IMR-90 (cell line): ENCODE data around the gene SIK2. TPM values are rescaled to one million over a fixed set of nuclear protein-coding genes. Genes with fewer than 3 reads are reported as not detected.

Source experiments
- ATAC-seq: fragments of 200-7000 bp; cut with Tn5 transposase; 2 replicates; pipeline ENCODE4 v1.9.1; 2020; ENCODE audit warnings: low read depth, mild to moderate bottlenecking, moderate library complexity
- BruUV-seq: library from RNA; stranded (reverse); fragments of 400-500 nt; replicated peaks from 2 replicates; lab custom pipeline; 2021; lab: Mats Ljungman, UMichigan
- CTCF ChIA-PET: fragments of 300-600 bp; formaldehyde crosslinking; extraction: SDS; loops from one replicate; lab custom pipeline; 2021; ENCODE audit warnings: antibody characterized with exemption; lab: Yijun Ruan, JAX
- POLR2A ChIA-PET: fragments of 300-600 bp; sonication (Branson Sonifier 250); formaldehyde crosslinking; loops from one replicate; lab custom pipeline; 2022; ENCODE audit warnings: antibody characterized with exemption; ENCODE audit not compliant: unreplicated experiment; lab: Charles Lee
- DNase-seq: peaks from one replicate; pipeline ENCODE4 v3.0.0; 2013
- H2AFZ ChIP-seq: replicated peaks from 2 replicates; pipeline ENCODE3; 2013; ENCODE audit warnings: low read length, mild to moderate bottlenecking; ENCODE audit not compliant: poor library complexity
- H2AK5ac ChIP-seq: 2 replicates; pipeline ENCODE4 v1.6.1; 2013; ENCODE audit warnings: low read depth, low read length, inconsistent platforms
- H2AK9ac ChIP-seq: replicated peaks from 2 replicates; pipeline ENCODE3; 2013; ENCODE audit warnings: mild to moderate bottlenecking, low read depth, low read length, moderate library complexity; ENCODE audit not compliant: poor library complexity
- H2BK120ac ChIP-seq: 2 replicates; pipeline ENCODE4 v1.6.1; 2013; ENCODE audit warnings: low read depth, low read length, inconsistent platforms
- H2BK15ac ChIP-seq: 3 replicates; pipeline ENCODE4 v1.6.1; 2013; ENCODE audit warnings: low read depth, low read length, inconsistent platforms
- H2BK20ac ChIP-seq: 2 replicates; pipeline ENCODE4 v1.6.1; 2013; ENCODE audit warnings: low read depth, mild to moderate bottlenecking, inconsistent platforms, low read length, moderate library complexity
- H2BK5ac ChIP-seq: 2 replicates; pipeline ENCODE4 v1.6.1; 2013; ENCODE audit warnings: mild to moderate bottlenecking, low read depth, low read length, inconsistent platforms; ENCODE audit not compliant: poor library complexity, severe bottlenecking
- H3K14ac ChIP-seq: replicated peaks from 2 replicates; pipeline ENCODE4 v1.6.1; 2013; ENCODE audit warnings: low read depth, low read length, inconsistent platforms
- H3K18ac ChIP-seq: 2 replicates; pipeline ENCODE4 v1.6.1; 2013; ENCODE audit warnings: low read depth, low read length, control low read depth
- H3K23ac ChIP-seq: 2 replicates; pipeline ENCODE4 v1.6.1; 2013; ENCODE audit warnings: low read depth, low read length, inconsistent platforms
- H3K27ac ChIP-seq: 2 replicates; pipeline ENCODE4 v1.5.1; 2013; ENCODE audit warnings: mild to moderate bottlenecking, control low read depth, low read length; ENCODE audit not compliant: insufficient read depth
- H3K27me3 ChIP-seq: 2 replicates; pipeline ENCODE4 v1.6.1; 2013; ENCODE audit warnings: low read length; ENCODE audit not compliant: control insufficient read depth, insufficient read depth
- H3K36me3 ChIP-seq: 2 replicates; pipeline ENCODE4 v1.6.1; 2013; ENCODE audit warnings: low read length, mixed read lengths; ENCODE audit not compliant: control insufficient read depth, insufficient read depth
- H3K4ac ChIP-seq: 2 replicates; pipeline ENCODE4 v1.6.1; 2013; ENCODE audit warnings: low read depth, low read length, inconsistent platforms
- H3K4me1 ChIP-seq: 2 replicates; pipeline ENCODE4 v1.6.1; 2013; ENCODE audit warnings: low read length, mixed read lengths; ENCODE audit not compliant: control insufficient read depth, insufficient read depth
- H3K4me2 ChIP-seq: 2 replicates; pipeline ENCODE4 v1.6.1; 2013; ENCODE audit warnings: low read depth, mild to moderate bottlenecking, control low read depth, low read length, moderate library complexity
- H3K4me3 ChIP-seq: 2 replicates; pipeline ENCODE4 v1.5.1; 2013; ENCODE audit warnings: low read depth, mild to moderate bottlenecking, control low read depth, low read length, moderate library complexity; ENCODE audit not compliant: insufficient read depth
- H3K56ac ChIP-seq: 2 replicates; pipeline ENCODE4 v1.6.1; 2013; ENCODE audit warnings: low read length, inconsistent platforms; ENCODE audit not compliant: insufficient read depth; ENCODE audit errors: extremely low read depth
- H3K79me1 ChIP-seq, 2 experiments: 2 replicates each; pipeline ENCODE4 v1.6.1; 2013; ENCODE audit warnings: low read length in 2 of 2, inconsistent platforms in 1 of 2, low read depth in 1 of 2
- H3K9ac ChIP-seq: 2 replicates; pipeline ENCODE4 v1.6.1; 2013; ENCODE audit warnings: low read depth, low read length, control low read depth
- H3K9me1 ChIP-seq: 2 replicates; pipeline ENCODE4 v1.6.1; 2013; ENCODE audit warnings: low read length, inconsistent platforms; ENCODE audit not compliant: insufficient read depth
- H3K9me3 ChIP-seq: 2 replicates; pipeline ENCODE4 v1.6.1; 2013; ENCODE audit warnings: low read length; ENCODE audit not compliant: control insufficient read depth, insufficient read depth
- H4K20me1 ChIP-seq: 2 replicates; pipeline ENCODE4 v1.6.1; 2013; ENCODE audit warnings: low read length, inconsistent platforms; ENCODE audit not compliant: insufficient read depth
- H4K5ac ChIP-seq: 2 replicates; pipeline ENCODE4 v1.6.1; 2013; ENCODE audit warnings: mild to moderate bottlenecking, low read depth, low read length, control low read depth
- H4K8ac ChIP-seq, 2 experiments: 2 replicates each; pipeline ENCODE4 v1.6.1; 2013; ENCODE audit warnings: low read depth in 2 of 2, low read length in 2 of 2, control low read depth in 1 of 2, inconsistent platforms in 1 of 2
- H4K91ac ChIP-seq: 2 replicates; pipeline ENCODE4 v1.6.1; 2013; ENCODE audit warnings: low read depth, low read length, inconsistent platforms; ENCODE audit not compliant: insufficient read depth
- CEBPB ChIP-seq: IDR thresholded peaks from 2 replicates; pipeline ENCODE4 v1.6.1; 2012; ENCODE audit warnings: low read depth, low read length, improper control_type of control experiment
- MAFK ChIP-seq: IDR thresholded peaks from 2 replicates; pipeline ENCODE4 v1.6.1; 2012; ENCODE audit warnings: low read depth, low read length, improper control_type of control experiment
- SMC3 ChIP-seq: fragments of 150-350 bp; IDR thresholded peaks from 2 replicates; pipeline ENCODE4 v1.6.1; 2016; ENCODE audit warnings: low read depth, mild to moderate bottlenecking, antibody characterized with exemption, low read length, moderate library complexity
- USF2 ChIP-seq: fragments of 150-350 bp; IDR thresholded peaks from 2 replicates; pipeline ENCODE4 v1.6.1; 2017; ENCODE audit warnings: mild to moderate bottlenecking, antibody characterized with exemption, low read length, low read depth
- WGBS, 2 experiments: methylation state at CpG; one replicate each; pipeline versions ENCODE4 v1.1.5 to v1.1.7; 2013; ENCODE audit warnings: missing lambda C conversion rate in 2 of 2; ENCODE audit not compliant: insufficient read length in 1 of 2; ENCODE audit errors: extremely low coverage in 2 of 2; 5-methylcytosine and 5-hydroxymethylcytosine counted together
- dilution Hi-C: fragments of 300-500 bp; cut with HindIII; formaldehyde crosslinking; loops from one replicate; pipeline ENCODE4 v1.14.3; 2018; ENCODE audit warnings: low sequenced_read_pairs; ENCODE audit not compliant: unreplicated experiment
- in situ Hi-C: fragments of 300-500 bp; cut with MboI; formaldehyde crosslinking; loops from 3 replicates; pipeline ENCODE4 v1.14.3; 2019; ENCODE audit warnings: low sequenced_read_pairs, inconsistent platforms, mixed read lengths
- intact Hi-C: fragments of 100-400 bp; cut with micrococcal nuclease; formaldehyde crosslinking; loops from 2 replicates; pipeline ENCODE4 v1.10.0; 2022
- polyA plus RNA-seq, 3 experiments: library from polyadenylated mRNA; depleted of rRNA; stranded (reverse); fragments of >200 nt; gene quantifications; 2 replicates each; pipeline ENCODE4 v1.2.3, GENCODE V29; 2012; ENCODE audit warnings: low replicate concordance in 1 of 3
- total RNA-seq: library from RNA; depleted of rRNA; stranded (reverse); fragments of >200 nt; gene quantifications from 2 replicates; pipeline ENCODE4 v1.2.3, GENCODE V29; 2012

The SIK2 gene
- total and polyA plus RNA-seq, 2 of the 4 experiments (the other 2 are of a cell fraction), result 7.9 to 10.4 TPM

DNA sequence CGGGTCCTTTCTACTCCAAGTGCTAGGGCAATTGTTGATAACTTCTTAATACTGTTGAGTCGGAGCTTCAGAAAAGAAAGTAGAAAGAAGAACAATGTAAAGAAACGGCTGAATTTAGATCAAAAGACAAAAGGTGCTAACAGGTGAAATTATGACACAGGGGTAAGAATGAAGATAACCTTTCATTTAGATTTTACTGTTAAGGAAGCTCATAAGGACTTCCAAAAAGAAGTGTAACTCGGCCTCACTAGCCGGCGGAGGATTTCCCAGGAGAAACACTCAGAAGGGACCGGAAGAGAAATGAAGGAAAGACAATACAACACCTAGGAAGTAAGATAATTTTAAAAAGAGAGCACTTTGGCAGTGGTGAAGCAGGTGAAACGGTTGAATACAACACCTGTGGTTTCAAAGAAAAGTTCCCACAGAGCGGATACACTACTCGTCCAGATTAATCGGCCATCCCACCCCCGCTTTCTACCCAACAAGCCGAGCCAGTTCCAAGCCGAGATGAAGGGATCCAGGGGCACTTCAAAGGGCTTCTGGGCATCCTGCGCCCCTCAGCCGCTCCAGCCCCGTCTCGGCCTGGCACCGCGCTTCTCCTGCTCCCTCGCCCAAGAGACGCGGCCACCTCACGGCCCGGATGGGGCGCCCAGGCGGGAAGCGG is 163.2 kb downstream of the SIK2 start:
- TF ChIP-seq USF2 (no peak), SMC3 (no peak), CEBPB (no peak), MAFK (no peak)
- H4K5ac ChIP-seq, result no peak overlapping the region
- peak overlapping the region; percentile 96 for H2AFZ ChIP-seq
- intact Hi-C loops (no loop called here), dilution Hi-C loops (no loop called here), in situ Hi-C loops (no loop called here)
- CTCF ChIA-PET, result interaction anchor here (0.7 to 1.2 kb wide), 4 partner anchors 11 to 179 kb away, joined by 3 to 9 read pairs (median 4); no protein-coding TSS in a partner anchor
- no peaks in the 10 kb centered on the region for H3K27me3 ChIP-seq
- WGBS, 2 experiments, result 2% methylated on average over 20 of the region's 28 CpGs; no CpG with 5 or more reads in 1 of the 2 experiments
- peaks cover 26% of the 10 kb centered on the region for H3K36me3 ChIP-seq
- peak overlapping the region; percentile 19; the same call in 1 of the 2 replicates for H4K91ac ChIP-seq
- ATAC-seq, result peak; percentile 47
- peak overlapping the region; percentile 86 for H2AK9ac ChIP-seq
- H3K4me2 ChIP-seq, result peak overlapping the region; percentile 84
- peak overlapping the region; percentile 71 for H2BK5ac ChIP-seq
- peaks cover 25 to 53% of the 10 kb centered on the region in 2 experiments for H3K79me1 ChIP-seq
- peaks cover 8% of the 10 kb centered on the region; the same call in 1 of the 2 replicates for H3K4me1 ChIP-seq
- H3K4me3 ChIP-seq, result peak overlapping the region; percentile 83
- peak overlapping the region; percentile 90 for H3K27ac ChIP-seq
- H3K18ac ChIP-seq, result peak overlapping the region; percentile 37
- 0 out of 2 replicates have a peak overlapping the region, but pooled peaks have one; percentile 42 for H2AK5ac ChIP-seq
- no peak overlapping the region for H2BK20ac ChIP-seq
- POLR2A ChIA-PET, result no interaction called here
- no peak overlapping the region for H2BK120ac ChIP-seq
- peak overlapping the region; percentile 85; the same call in 1 of the 2 replicates for H3K23ac ChIP-seq
- no peak overlapping the region for H2BK15ac ChIP-seq
- H3K14ac ChIP-seq, result peak overlapping the region; percentile 96
- no peaks in the 10 kb centered on the region for H3K9me3 ChIP-seq
- H4K8ac ChIP-seq, result peak overlapping the region in 1 of 2 experiments; percentile 33; a peak in 2 of 4 replicates
- DNase-seq, result no peak
- peaks cover 4% of the 10 kb centered on the region for H4K20me1 ChIP-seq
- peak overlapping the region; percentile 95 for H3K9ac ChIP-seq
- no TSS peak for BruUV-seq
- H3K56ac ChIP-seq, result peak overlapping the region; percentile 93
- H3K9me1 ChIP-seq, result peaks cover 3% of the 10 kb centered on the region; the same call in 1 of the 2 replicates
- H3K4ac ChIP-seq, result peak overlapping the region; percentile 80
